Stimulated activated CD8-positive, alpha-beta memory T cell treated with anti-CD3 and anti-CD28 coated beads, Interleukin-12 subunit alpha, Interleukin-12 subunit beta, amount 100 ng/mL, for 4 hours (primary cell): ENCODE data around the gene LMTK3.
"Not testable (repeated sequence)": the region's sequence is repeated elsewhere in the genome, so short reads cannot be mapped to it uniquely, and the experiment has no call there.

Experiments used
- DNase-seq: peaks from one replicate; pipeline ENCODE4 v3.0.0-alpha.2; 2020; ENCODE audit warnings: low read depth

LMTK3 gene

DNA sequence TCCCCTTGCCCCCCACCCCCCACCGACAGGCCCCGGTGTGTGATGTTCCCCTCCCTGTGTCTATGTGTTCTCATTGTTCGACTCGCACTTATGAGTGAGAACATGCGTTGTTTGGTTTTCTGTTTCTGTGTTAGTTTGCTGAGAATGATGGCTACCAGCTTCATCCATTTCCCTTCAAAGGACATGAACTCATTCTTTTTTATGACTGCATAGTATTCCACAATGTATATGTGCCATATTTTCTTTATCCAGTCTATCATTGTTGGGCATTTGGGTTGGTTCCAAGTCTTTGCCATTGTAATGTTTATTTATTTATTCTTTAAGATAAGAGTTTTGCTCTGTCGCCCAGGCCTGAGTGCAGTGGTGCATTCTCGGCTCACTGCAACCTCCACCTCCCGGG, 26.4 kb upstream of the LMTK3 start:
- DNase-seq: not testable (repeated sequence)

DNA sequence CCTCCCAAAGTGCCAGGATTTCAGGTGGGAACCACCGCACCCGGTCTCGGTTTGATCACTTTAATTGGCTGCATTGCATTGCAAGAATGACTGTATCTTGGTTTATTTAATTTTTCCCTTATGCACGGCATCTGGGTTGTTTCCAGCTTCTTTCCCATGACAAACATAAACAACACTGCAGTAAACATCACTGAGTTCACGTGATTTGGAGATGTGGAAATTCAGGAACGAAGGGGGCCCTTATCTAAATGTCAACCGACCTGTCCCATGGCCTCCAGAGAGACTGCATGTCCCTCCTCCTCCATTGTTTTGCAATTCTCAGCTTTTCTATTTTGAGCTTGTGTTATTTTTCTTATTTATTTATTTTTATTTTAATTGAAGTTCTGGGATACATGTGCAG, 25.9 kb upstream of the LMTK3 start:
- no peak for DNase-seq

DNA sequence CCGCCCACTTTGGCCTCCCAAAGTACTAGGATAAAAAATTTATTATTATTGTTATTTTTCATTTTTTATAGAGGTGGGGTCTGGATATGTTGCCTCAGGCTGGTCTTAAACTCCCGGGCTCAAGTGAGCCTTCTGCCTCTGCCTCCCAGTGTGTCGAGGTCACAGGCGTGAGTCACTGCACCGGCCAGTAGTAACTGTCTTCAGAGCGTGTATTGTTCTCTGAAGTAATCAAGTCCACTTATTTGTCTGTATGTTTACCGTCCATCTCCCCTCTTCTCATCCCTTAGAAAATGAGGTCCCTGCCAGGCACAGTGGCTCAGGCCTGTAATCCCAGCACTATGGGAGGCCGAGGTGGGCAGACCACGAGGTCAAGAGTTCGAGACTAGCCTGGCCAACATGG, 22.1 kb upstream of the LMTK3 start:
- no peak for DNase-seq

DNA sequence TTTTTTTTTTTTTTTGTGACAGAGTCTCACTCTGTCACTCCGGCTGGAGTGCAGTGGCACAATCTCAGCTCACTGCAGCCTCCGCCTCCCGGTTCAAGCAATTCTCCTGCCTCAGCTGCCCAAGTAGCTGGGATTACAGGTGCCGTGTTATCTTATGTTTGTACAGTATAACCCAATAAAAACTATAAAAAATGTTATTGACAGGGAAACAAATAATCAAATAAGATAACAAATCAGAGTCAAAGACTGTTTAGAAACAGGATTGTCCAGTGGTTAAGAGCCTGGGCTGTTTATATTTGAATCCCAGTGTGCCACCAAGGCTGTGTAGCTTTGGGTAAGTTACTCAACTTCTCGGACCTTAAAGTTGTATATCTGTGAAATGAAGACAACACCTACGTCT, 19.1 kb upstream of the LMTK3 start:
- DNase-seq: no peak

DNA sequence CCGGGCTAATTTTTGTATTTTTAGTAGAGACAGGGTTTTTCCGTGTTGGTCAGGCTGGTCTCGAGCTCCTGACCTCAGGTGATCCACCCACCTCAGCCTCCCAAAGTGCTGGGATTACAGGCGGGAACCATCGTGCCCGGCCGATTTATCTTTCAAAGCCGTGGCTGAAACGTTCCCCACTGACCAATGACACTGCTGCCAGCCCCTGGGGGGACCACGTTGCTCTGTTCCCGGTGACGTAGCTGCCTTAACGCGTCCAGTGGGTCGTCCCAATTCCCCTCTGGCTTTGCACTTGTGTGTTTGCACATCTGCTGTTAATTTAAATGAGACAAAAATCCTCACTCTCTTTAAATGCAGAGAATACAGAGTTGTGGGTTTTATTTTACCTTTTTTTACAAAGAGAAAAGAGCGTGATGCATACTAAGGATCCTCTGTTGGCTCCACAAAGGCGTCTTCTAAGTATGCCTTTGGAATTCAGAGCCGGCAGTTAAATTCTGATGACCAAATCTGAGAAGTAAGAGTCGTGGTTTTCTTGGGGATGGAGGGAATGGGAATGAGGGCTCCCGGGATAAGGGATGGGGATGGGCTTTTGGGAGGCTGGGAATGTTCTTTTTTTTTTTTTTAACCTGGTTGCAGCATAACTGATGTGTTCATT, 18.6 kb upstream of the LMTK3 start:
- DNase-seq: no peak

GRCh38 chr19:48529156-48529555, 17.5 kb upstream of the LMTK3 start:
- no peak for DNase-seq

DNA sequence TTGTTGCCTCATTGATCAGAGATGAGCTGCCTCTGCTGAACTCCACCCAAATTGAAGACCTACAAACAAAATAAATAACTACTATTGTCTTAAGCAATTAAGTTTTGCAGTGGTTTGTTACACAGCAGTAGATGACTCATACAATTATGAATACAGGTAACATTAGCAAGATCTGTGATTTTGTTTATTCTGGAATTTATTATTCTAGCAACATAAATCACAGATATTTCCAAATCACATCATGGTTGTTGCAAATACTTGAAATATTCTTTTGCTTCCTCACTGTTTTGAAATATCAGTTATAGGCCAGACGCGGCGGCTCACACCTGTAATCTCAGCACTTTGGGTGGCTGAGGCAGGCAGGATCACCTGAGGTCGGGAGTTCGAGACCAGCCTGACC, 13.1 kb upstream of the LMTK3 start:
- no peak for DNase-seq

- no peak for DNase-seq
Measured at GRCh38 chr19:48524221-48524620, 12.6 kb upstream of the LMTK3 start.

GRCh38 chr19:48520134-48520533, 8.5 kb upstream of the LMTK3 start:
- DNase-seq: no peak

DNA sequence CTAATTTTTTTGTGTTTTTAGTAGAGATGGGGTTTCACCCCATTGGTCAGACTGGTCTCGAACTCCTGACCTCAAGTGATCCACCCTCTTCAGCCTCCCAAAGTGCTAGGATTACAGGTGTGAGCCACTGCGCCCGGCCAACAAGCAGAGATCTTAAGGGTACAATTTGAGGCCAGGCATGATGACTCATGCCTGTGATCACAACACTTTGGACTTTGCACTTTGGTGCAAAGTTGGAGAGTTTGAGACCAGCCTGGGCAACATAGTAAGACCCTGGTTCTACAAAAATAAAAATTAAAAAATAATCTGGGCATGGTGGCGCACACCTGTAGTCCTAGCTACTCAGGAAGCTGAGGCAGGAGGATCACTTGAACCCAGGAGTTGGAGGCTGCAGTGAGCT, 7.8 kb upstream of the LMTK3 start:
- not testable (repeated sequence) for DNase-seq

DNA sequence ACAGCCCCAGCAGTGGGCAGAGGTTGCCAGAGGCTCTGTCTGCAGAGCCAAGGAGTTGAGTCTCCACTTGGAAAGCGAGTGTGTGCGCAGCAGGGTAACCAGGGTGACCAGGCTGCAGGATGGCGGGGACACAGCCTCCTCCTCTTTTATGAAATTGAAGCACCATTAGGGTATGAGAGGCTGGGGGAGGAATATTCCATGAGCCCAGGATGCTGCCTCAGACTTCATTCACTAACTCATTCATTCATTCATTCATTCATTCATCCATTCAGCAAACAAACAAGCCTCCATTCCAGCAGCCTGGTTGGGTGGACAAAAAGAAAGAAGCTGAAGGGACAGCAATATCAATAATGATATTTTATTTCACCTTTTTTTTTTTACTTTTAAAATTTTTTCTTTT, 6.6 kb upstream of the LMTK3 start:
- no peak for DNase-seq

DNA sequence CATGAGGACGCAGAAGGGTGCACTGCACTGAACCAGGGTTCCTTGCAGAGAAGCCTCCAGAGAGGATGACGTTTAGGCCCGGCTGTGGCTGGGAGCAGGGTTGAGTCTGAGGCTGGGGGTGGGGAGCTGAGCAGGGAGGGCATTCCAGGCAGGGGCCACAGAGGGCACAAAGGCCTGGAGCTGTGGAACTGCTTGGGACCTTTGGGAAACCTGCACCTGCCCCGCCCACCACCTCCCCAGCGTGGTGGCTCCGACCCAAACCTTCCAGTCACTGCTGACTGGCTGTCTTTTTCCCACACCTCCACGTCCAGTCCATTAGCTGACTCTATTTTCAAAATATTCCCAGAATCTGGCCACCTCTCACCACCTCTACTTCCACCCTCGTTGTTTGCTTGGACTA, 4.9 kb upstream of the LMTK3 start:
- DNase-seq: no peak

- no peak for DNase-seq
Measured at GRCh38 chr19:48514123-48514458, 2.5 kb upstream of the LMTK3 start.

GRCh38 chr19:48513289-48514122, 1.9 kb upstream of the LMTK3 start:
- DNase-seq: peak; percentile 48

DNA sequence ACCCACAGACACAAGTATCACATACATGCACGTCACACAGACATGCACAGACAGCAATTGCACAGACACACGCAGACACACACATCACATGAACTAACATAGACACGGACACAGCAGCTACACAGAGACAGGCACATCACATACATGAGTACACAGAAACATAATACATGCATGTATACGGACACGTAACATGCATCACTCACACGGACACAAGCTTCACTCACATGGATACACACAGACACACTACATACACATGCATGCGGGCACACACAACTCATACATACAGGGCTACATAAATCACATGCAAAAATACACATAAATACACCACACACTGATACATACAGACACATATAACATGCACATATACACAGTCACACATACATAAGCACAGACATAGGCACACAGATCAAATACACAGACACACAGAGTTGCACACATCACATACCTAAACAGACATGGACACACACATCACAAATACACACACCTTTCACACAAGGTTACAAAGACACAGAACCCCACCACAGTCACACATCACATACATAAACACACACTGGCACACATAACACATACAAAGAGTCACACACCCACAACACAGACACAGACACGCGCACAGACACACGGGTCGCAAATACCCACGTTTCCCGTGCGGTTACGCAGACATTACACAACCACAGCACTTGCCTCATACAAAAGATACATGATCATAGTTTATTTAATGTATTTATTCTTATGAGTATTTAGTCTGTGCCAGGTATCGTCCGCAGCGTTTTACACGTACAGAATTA, 1.1 kb upstream of the LMTK3 start:
- no peak for DNase-seq

- no peak for DNase-seq
Measured at GRCh38 chr19:48511321-48511731, 309 bp downstream of the LMTK3 start.

- peak; percentile 54 for DNase-seq
Measured at GRCh38 chr19:48510421-48511268, 990 bp downstream of the LMTK3 start.

DNA sequence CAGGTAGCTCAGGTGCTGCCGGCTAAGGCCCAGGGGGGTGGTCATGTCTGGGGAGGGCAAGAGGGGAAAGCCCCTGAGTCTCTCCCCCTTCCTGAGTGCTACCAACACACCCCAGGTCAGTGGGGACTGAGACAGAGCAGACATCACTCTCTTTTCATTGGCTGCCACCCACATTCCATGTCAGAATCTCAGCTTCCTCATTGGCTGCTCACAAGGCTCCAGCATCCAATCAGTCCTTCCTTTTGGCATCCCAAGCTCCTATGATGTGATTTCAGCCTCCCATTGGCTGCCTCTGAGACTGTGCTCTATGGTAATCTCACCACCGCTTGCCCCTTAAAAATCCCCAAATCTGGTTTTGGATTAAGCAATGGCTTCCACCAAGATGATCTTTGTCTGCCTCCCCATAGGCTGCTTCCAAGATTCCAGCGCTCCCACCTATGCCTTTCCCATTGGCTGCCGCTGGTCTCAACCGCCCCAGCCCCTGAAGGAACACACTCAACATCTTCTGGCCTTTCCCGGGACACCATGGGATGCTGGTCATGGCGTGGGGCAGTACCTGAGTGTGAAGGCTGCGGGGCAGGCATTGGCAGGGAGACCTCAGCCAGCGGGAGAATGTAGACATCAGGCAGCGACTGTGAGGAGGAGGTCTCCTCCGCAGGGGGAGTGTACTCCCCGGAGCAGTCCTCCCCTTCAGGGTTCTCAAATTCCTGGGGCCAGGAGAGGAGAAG, 2.0 kb downstream of the LMTK3 start:
- DNase-seq: no peak

GRCh38 chr19:48508729-48509411, 2.8 kb downstream of the LMTK3 start:
- DNase-seq: no peak

GRCh38 chr19:48507911-48508439, 3.7 kb downstream of the LMTK3 start:
- no peak for DNase-seq
